ENCODE results near the gene TMEM132A.

DNA sequence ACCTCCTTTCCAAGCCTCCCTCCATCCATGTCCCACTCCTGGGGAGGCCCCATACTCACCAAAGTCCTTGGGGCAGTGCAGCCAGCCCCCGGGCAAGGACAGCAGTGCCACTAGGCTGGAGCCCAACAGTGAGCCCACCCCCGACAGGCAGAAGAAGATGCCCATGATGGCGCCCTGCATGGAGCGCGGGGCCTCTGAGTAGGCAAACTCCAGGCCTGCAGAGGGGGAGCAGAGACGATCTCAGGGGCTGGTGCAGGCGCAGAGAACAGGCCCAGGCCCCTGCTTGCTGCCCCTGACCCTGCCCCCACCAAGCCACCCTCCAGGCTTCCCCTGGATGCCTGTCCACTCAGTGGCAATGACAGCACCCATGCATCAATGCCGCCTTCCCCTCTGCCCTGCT lies 13.6 kb downstream of the TMEM132A start:
- TF ChIP-seq, protein P1, sequence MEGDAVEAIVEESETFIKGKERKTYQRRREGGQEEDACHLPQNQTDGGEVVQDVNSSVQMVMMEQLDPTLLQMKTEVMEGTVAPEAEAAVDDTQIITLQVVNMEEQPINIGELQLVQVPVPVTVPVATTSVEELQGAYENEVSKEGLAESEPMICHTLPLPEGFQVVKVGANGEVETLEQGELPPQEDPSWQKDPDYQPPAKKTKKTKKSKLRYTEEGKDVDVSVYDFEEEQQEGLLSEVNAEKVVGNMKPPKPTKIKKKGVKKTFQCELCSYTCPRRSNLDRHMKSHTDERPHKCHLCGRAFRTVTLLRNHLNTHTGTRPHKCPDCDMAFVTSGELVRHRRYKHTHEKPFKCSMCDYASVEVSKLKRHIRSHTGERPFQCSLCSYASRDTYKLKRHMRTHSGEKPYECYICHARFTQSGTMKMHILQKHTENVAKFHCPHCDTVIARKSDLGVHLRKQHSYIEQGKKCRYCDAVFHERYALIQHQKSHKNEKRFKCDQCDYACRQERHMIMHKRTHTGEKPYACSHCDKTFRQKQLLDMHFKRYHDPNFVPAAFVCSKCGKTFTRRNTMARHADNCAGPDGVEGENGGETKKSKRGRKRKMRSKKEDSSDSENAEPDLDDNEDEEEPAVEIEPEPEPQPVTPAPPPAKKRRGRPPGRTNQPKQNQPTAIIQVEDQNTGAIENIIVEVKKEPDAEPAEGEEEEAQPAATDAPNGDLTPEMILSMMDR (IDR thresholded peaks at IDR 0.05) = no peak
- TF ChIP-seq, protein P2, sequence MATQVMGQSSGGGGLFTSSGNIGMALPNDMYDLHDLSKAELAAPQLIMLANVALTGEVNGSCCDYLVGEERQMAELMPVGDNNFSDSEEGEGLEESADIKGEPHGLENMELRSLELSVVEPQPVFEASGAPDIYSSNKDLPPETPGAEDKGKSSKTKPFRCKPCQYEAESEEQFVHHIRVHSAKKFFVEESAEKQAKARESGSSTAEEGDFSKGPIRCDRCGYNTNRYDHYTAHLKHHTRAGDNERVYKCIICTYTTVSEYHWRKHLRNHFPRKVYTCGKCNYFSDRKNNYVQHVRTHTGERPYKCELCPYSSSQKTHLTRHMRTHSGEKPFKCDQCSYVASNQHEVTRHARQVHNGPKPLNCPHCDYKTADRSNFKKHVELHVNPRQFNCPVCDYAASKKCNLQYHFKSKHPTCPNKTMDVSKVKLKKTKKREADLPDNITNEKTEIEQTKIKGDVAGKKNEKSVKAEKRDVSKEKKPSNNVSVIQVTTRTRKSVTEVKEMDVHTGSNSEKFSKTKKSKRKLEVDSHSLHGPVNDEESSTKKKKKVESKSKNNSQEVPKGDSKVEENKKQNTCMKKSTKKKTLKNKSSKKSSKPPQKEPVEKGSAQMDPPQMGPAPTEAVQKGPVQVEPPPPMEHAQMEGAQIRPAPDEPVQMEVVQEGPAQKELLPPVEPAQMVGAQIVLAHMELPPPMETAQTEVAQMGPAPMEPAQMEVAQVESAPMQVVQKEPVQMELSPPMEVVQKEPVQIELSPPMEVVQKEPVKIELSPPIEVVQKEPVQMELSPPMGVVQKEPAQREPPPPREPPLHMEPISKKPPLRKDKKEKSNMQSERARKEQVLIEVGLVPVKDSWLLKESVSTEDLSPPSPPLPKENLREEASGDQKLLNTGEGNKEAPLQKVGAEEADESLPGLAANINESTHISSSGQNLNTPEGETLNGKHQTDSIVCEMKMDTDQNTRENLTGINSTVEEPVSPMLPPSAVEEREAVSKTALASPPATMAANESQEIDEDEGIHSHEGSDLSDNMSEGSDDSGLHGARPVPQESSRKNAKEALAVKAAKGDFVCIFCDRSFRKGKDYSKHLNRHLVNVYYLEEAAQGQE (IDR thresholded peaks at IDR 0.05; ENCODE audit: insufficient read depth in 1 of 2, low read depth in 2 of 2, low read length in 1 of 2) = no peak
- TF ChIP-seq POLR2AphosphoS5 (IDR thresholded peaks at IDR 0.05; ENCODE audit: low read depth, low read length) = no peak

Data from Panc1 (cell line).